ENCODE data around the gene PRADC1.

PRADC1 gene

GRCh38 chr2:73259704-73260337 lies 26.8 kb upstream of the PRADC1 start:
- Mint-ChIP-seq H3K4me3 (no peak overlapping the region), H3K27ac (no peak overlapping the region), H3K27me3 (ENCODE audit: low read depth) (no peaks in the 10 kb centered on the region), H3K9me3 (no peaks in the 10 kb centered on the region), H3K36me3 (ENCODE audit: low read depth) (no peaks in the 10 kb centered on the region), H3K4me1 (no peaks in the 10 kb centered on the region)
- no peak for TF ChIP-seq CTCF (IDR thresholded peaks at IDR 0.05; ENCODE audit: unreplicated experiment in 3 of 3)

GRCh38 chr2:73259276-73259675 lies 26.2 kb upstream of the PRADC1 start:
- Mint-ChIP-seq H3K9me3 (no peaks in the 10 kb centered on the region), H3K27me3 (ENCODE audit: low read depth) (no peaks in the 10 kb centered on the region), H3K36me3 (ENCODE audit: low read depth) (no peaks in the 10 kb centered on the region), H3K27ac (no peak overlapping the region), H3K4me3 (no peak overlapping the region), H3K4me1 (no peaks in the 10 kb centered on the region)
- no peak for TF ChIP-seq CTCF (IDR thresholded peaks at IDR 0.05; ENCODE audit: unreplicated experiment in 3 of 3)

- TF ChIP-seq CTCF (IDR thresholded peaks at IDR 0.05; ENCODE audit: unreplicated experiment in 3 of 3), result no peak
- Mint-ChIP-seq H3K4me3 (no peak overlapping the region), H3K9me3 (no peaks in the 10 kb centered on the region), H3K4me1 (no peaks in the 10 kb centered on the region), H3K27ac (no peak overlapping the region), H3K36me3 (ENCODE audit: low read depth) (no peaks in the 10 kb centered on the region), H3K27me3 (ENCODE audit: low read depth) (no peaks in the 10 kb centered on the region)
Measured at GRCh38 chr2:73258913-73259215, 25.8 kb upstream of the PRADC1 start.

- H3K27me3 Mint-ChIP-seq (ENCODE audit: low read depth), result no peaks in the 10 kb centered on the region
- peaks cover 2% of the 10 kb centered on the region for H3K36me3 Mint-ChIP-seq (ENCODE audit: low read depth)
- H3K4me1 Mint-ChIP-seq, result no peaks in the 10 kb centered on the region
- H3K9me3 Mint-ChIP-seq, result no peaks in the 10 kb centered on the region
- H3K4me3 Mint-ChIP-seq, result no peak overlapping the region
- H3K27ac Mint-ChIP-seq, result no peak overlapping the region
- TF ChIP-seq CTCF (IDR thresholded peaks at IDR 0.05; ENCODE audit: unreplicated experiment in 3 of 3), result no peak
Measured at GRCh38 chr2:73258186-73258912, 25.3 kb upstream of the PRADC1 start.

GRCh38 chr2:73257425-73258125 lies 24.5 kb upstream of the PRADC1 start:
- TF ChIP-seq CTCF (IDR thresholded peaks at IDR 0.05; ENCODE audit: unreplicated experiment in 3 of 3), result no peak
- Mint-ChIP-seq H3K27me3 (ENCODE audit: low read depth) (no peaks in the 10 kb centered on the region), H3K4me1 (no peaks in the 10 kb centered on the region), H3K27ac (no peak overlapping the region), H3K4me3 (no peak overlapping the region), H3K36me3 (ENCODE audit: low read depth) (peaks cover 9% of the 10 kb centered on the region), H3K9me3 (no peaks in the 10 kb centered on the region)
